Superior temporal gyrus (tissue), 1 donor: ENCODE data around the gene ABCD1.

Experiments used
- DNase-seq: peaks from one replicate; pipeline ENCODE4 v3.0.0-alpha.2; 2016; ENCODE audit errors: extremely low spot score

The ABCD1 gene

DNA sequence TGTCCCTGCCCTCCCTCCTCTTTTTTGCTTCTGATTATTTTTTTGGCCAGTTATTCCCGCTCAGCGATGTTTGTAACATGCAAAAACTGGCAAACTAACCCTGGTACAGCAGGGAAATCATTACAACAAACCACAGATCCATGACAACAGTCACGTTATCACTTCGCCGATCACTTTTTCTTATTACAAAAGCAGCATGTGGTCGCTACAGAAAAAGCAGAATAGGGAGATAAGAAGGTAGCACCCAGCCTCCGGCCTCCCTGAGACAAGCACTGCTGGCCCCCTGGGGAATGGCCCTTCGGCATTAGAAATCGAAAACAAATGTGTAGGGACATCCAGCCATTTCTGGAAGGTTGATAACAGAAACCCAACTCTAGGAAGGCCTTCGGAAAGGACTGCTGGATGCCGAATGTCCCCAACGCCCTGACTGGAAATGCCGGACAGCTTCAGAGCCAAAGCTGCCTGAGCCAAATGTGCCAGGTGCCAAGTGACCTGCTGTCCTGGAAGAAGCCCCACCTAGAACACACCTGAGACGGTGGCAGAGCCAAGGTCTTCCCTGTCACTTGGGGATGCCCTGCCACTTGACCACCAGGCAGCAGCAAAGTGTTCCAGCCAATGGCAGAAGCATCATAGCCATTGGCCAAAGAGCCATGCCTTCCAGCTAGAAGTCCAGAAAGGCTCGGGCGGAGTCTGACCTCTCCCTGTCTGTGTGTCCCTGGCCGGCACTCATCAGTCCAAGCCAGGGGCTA, 66.6 kb downstream of the ABCD1 start:
- no peak for DNase-seq

DNA sequence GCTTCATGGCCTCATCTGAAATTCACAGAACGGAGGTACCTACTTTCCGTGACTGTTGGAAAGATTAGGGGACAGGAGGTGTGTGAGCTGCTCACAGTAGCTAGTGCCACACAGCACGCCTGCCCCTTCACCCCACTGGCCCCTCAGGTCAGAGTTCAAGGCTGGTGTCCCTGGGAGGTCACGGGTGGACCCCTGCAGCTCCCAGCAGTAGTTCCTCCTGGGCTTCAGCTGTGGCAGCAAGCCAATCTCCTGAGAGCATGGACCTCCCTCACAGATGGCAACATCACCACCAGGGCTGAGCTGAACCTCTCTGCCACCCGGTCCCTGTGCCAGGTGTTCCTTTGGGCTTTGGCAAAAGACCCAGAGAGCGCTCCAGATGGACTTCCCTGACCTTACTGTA, 67.7 kb downstream of the ABCD1 start:
- DNase-seq = no peak

DNA sequence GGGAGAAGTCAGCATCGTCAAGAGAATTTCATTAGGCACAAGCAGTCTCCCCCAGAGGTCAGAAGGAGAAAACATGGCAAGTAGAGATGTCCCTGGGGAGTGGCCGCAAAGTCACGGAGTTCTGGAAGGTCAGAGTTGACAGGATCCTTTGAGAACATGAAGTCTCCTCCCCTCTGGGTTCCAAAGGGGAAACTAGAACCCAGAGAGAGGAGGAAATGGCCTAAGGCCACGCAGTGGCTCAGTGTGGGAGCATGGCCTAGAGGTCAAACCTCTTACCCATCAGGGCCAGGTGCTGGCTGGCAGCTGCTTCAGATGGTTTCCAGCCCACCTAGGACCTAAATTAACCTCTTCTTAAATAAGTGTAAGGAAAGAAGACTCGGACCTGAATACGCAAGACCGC, 68.6 kb downstream of the ABCD1 start:
- no peak for DNase-seq
